ENCODE data around the gene OBI1.

Gene OBI1

GRCh38 chr13:78658630-78659449, at the start of gene OBI1:
Gene OBI1, minus strand, starts transcription at chr13:78659155. Its CDS starts 35 bp downstream, at chr13:78659120.
- DNase-seq (ENCODE audit: low read depth in 3 of 3), result peak; percentile 80 to 89 (median 84)

GRCh38 chr13:78701383-78701782, 42.4 kb upstream of the OBI1 start:
- DNase-seq (ENCODE audit: low read depth in 3 of 3), result no peak

- DNase-seq (ENCODE audit: low read depth in 3 of 3), result no peak
Observed at GRCh38 chr13:78700121-78700910, 41.4 kb upstream of the OBI1 start.

GRCh38 chr13:78689011-78689410, 30.1 kb upstream of the OBI1 start:
- no peak for DNase-seq (ENCODE audit: low read depth in 3 of 3)

- DNase-seq (ENCODE audit: low read depth in 3 of 3), result no peak
Observed at GRCh38 chr13:78686461-78686860, 27.5 kb upstream of the OBI1 start.

GRCh38 chr13:78680576-78681350, 21.8 kb upstream of the OBI1 start:
- no peak for DNase-seq (ENCODE audit: low read depth in 3 of 3)

- DNase-seq (ENCODE audit: low read depth in 3 of 3), result no peak
Observed at GRCh38 chr13:78680115-78680561, 21.2 kb upstream of the OBI1 start.

GRCh38 chr13:78679329-78679728, 20.4 kb upstream of the OBI1 start:
- no peak for DNase-seq (ENCODE audit: low read depth in 3 of 3)

GRCh38 chr13:78675112-78675511, 16.2 kb upstream of the OBI1 start:
- no peak for DNase-seq (ENCODE audit: low read depth in 3 of 3)

GRCh38 chr13:78674638-78675037, 15.7 kb upstream of the OBI1 start:
- no peak for DNase-seq (ENCODE audit: low read depth in 3 of 3)

GRCh38 chr13:78662467-78662866, 3.5 kb upstream of the OBI1 start:
- no peak for DNase-seq (ENCODE audit: low read depth in 3 of 3)

- no peak for DNase-seq (ENCODE audit: low read depth in 3 of 3)
Observed at GRCh38 chr13:78660495-78660857, 1.5 kb upstream of the OBI1 start.

GRCh38 chr13:78659732-78660494, 958 bp upstream of the OBI1 start:
- peak in 1 of 3 experiments; percentile 2 for DNase-seq (ENCODE audit: low read depth in 3 of 3)

GRCh38 chr13:78659450-78659730, 435 bp upstream of the OBI1 start:
- no peak for DNase-seq (ENCODE audit: low read depth in 3 of 3)

GRCh38 chr13:78657699-78658629, 991 bp downstream of the OBI1 start:
- no peak for DNase-seq (ENCODE audit: low read depth in 3 of 3)

- no peak for DNase-seq (ENCODE audit: low read depth in 3 of 3)
Observed at GRCh38 chr13:78655906-78656305, 3.0 kb downstream of the OBI1 start.

GRCh38 chr13:78655007-78655406, 3.9 kb downstream of the OBI1 start:
- DNase-seq (ENCODE audit: low read depth in 3 of 3), result no peak

- no peak for DNase-seq (ENCODE audit: low read depth in 3 of 3)
Observed at GRCh38 chr13:78652651-78653050, 6.3 kb downstream of the OBI1 start.

GRCh38 chr13:78650717-78651083, 8.3 kb downstream of the OBI1 start:
- DNase-seq (ENCODE audit: low read depth in 3 of 3), result no peak

- no peak for DNase-seq (ENCODE audit: low read depth in 3 of 3)
Observed at GRCh38 chr13:78649997-78650716, 8.8 kb downstream of the OBI1 start.
